GM10266 (cell line): Measurements from ENCODE around the gene VRK2.
"Not testable (repeated sequence)": the region's sequence is repeated elsewhere in the genome, so short reads cannot be mapped to it uniquely, and the experiment has no call there.

Source experiments
- DNase-seq: peaks from one replicate; pipeline ENCODE4 v3.0.0; 2012; ENCODE audit errors: extremely low spot score
- CTCF ChIP-seq: IDR thresholded peaks from 2 replicates; pipeline ENCODE4 v1.5.1; 2012; ENCODE audit warnings: mild to moderate bottlenecking, low read depth; ENCODE audit not compliant: control insufficient read depth, insufficient read depth; ENCODE audit errors: missing control alignments

VRK2 gene

GRCh38 chr2:58186501-58186900, 139.9 kb downstream of the VRK2 start:
- TF ChIP-seq CTCF = no peak
- no peak for DNase-seq

GRCh38 chr2:58187022-58187421, 140.4 kb downstream of the VRK2 start:
- not testable (repeated sequence) for DNase-seq

- TF ChIP-seq CTCF = no peak
- no peak for DNase-seq
Measured at GRCh38 chr2:58194458-58194857, 147.9 kb downstream of the VRK2 start.

GRCh38 chr2:58195662-58196061, 149.1 kb downstream of the VRK2 start:
- DNase-seq = no peak
- TF ChIP-seq CTCF = no peak

GRCh38 chr2:58197894-58198293, 151.3 kb downstream of the VRK2 start:
- no peak for DNase-seq

GRCh38 chr2:58202404-58202803, 155.8 kb downstream of the VRK2 start:
- no peak for DNase-seq
- no peak for TF ChIP-seq CTCF

More at GRCh38 chr2:58197894-58198293, 151.3 kb downstream of the VRK2 start:
- TF ChIP-seq CTCF = no peak

GRCh38 chr2:58203018-58203417, 156.4 kb downstream of the VRK2 start:
- TF ChIP-seq CTCF = no peak
- DNase-seq = no peak
